Kasumi-1 (cell line): Measurements from ENCODE around the gene SP6.

Experiments
- DNase-seq, 2 experiments: peaks; one replicate each; lab custom pipeline; 2025; lab: John Stamatoyannopoulos, UW

The SP6 gene

DNA sequence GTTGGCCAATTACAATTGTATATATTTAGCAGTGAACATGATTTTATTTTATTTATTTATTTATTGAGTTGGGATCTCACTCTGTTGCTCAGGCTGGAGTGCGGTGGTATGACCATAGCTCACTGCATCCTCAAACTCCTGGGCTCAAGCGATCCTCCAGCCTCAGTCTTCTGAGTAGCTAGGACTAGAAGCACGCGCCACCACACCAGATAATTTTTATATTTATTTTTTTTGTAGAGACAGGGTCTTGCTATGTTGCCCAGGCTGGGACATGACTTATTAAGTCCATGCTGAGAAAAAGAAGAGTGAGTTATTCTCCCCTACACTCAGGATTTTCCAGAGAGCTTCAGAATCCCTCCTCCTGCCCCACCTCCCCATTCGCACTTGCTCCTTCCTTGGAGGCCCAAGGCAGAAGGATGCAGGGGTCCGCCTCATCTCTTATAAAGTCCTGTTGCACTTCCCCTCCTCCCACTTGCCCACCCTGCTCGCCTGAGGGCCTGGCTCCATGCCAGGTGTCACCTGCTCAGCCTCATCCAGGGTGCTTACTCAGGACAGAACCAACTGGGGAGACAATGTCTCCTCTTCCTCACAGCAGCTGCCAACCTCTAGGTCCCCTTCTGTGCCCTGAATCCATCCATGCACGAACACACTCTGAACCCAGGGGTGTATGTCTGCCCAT is 29.0 kb upstream of the SP6 start:
- no peak for DNase-seq

DNA sequence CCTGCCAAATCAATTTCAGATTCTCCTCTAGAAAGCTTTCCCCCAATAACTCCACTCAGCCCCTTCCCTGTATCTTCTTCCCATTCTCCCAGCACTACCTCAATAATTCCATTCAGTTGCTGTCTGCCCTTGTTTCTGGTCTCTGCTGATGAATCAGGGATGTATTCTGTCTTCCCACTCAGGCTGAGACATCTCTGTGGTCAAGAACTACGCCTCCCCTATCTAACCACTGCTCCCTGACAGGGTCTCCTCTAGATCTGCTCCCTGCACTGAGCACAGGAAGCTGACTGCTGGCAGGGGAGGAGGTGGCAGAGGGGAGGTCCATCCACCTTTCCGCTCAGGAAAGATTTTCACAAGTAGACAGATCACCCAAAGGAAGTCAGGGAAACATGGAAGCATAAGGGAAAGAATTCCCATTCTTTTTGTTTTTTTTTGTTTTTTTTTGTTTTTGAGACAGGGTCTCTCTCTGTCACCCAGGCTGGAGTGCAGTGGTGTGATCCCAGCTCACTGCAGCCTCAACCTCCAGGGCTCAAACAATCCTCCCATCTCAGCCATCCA is 28.1 kb upstream of the SP6 start:
- DNase-seq, result peak; percentile 23 to 31

DNA sequence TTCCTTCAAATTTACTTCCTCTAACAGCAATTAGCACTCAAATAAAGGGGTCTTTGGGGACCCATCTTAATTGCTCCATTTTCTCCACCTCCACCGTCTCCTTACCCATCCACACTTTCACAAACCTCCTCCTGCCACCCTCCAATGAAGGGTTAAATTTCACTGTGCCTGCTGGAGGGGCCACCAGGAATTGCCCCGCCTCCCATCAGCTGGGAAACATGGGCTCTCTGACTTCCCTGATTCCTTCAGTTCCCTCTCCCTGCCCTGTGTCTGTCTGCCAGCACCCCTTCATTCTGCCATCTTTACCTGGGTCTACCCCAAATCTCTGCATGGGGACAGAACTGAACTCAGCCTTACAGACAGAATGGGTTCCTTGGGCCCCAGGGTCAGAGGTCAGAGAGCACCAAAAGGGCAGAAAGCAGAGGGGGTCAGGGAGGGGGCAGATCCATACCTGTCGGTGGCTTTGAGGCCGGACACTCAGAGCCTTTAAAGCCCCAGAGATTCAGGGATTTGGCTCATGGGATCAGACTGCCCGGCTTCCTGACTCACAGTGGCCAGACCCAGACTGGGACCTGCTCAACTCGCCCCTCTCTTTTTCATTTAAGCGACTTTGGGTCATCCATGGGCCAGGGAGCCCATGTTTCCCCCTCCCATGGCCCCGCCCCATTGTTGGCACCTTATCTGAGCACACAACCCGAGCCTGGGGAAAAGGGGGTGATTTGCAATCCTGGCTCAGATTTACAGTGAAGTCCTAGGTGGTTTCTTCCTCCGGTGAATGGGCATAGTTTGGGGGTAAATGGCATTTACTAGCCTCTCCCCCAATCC is 27.5 kb upstream of the SP6 start:
- DNase-seq, result no peak

DNA sequence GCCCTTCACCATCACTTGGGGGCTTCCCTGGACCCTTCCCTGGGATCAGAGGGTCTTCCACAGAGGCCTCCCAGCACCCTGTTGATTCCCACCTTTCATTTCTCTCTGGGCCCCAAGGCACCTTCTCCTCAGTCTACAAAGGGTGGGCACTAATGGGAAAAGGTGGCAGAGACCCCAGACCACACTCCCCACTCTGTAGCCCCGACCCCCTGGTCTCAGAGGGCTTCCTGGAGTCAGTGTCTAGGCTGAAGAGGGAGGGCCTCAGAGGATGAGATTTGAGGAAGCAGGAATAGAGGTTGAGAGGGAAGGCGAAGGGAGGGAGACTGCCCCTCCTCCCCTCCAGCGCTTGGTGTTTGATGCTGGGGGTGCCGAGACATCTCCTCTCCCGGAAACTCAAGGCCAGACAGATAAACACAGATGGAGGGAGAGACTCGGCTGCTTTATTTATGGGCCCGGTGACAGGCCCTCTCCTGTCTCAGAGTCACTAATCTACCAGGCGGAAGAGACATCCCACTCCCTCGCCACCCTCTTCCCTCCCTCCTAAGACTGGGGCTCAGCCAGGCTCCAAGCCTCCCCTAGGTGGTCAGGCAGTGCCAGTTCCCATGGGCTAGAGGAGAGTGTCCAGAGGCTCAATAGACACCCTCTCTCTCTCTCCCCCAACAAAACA is 26.5 kb upstream of the SP6 start:
- DNase-seq, result no peak

DNA sequence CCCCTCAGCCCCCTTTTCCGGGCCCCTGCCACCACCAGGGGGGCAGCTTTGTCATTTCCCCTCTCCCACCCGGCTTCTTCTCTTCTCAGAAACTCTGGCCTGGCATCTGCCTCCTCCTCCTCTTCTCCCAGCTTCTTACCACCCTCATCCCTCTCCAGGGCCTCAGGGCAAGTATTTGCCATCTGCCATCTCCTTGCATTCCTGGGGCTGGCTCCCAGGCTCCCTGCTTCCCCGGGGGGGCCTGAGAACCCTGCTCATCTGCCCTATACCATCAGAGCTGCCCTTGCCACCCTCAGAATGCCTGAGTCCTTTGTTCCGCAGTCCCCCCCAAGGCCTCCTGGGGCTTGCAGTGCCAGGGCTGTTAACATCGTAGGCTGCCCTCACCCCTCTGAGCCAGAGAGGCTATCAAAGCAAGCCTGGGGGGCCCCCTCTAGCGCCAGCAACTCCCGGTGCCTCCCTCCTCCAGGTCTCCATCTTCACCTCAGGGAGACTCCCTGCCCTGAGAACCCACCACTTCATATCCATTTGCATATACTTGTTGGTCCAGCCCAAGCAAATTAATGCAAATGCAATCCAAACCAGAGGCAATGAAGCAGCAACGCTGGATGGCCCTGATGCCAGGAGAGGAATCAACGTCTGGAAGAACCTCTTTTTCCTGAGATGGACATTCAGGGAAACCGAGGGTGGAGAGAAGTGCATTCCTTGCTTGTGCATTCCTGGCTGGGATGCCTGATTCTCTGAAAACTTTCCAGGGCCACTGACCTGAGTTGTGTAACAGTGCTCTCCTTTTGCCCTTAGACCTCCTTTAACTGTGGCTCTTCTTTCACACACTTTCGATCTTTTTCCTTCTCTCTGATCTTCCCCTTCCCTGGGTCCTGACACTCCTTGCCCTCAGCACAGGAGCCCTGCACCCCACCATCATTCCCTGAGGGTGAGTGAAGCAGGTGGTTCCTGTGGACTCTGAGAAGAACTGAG is 24.3 kb upstream of the SP6 start:
- no peak for DNase-seq

DNA sequence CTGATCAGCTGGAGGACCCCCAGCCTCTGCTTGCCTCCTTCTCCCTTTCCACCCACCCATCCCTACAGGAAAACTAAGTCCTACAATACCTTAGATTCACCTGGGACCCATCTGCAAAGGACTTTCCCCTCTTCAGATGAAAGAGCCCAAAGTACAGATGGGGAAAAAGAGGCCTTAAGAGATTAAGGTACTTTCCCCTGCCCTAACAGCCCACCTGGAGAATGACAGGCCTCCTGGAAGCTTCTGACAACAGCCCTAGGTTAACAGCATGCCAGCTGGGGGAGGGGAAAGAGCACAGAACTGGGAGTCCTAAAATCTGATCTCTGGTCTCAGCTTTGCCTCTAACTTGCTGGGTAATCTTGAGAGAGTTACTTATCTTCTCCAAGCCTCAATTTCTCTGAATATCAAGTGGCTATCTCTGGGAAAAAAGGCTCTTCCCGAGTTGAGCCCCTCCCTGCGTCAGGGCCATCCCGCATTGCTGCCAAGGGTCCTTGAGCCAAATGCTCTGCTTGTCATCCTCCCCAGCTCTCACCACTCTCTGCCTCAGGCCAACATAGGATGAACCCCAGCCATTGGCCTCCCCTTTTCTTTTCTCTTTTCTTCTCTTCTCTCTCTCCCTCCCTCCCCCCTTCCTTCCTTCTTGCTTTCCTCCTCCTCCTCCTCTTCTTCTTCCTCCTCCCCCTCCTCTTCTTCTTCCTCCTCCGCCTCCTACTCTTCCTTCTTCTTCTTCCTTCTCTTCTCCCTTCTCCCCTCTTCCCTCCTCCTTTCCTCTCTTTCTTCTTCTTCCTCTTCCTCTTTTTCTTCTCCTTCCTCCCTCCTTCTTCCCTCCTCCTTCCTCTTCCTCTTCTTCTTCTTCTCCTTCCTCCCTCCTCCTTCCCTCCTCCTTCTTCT is 22.5 kb upstream of the SP6 start:
- no peak for DNase-seq

DNA sequence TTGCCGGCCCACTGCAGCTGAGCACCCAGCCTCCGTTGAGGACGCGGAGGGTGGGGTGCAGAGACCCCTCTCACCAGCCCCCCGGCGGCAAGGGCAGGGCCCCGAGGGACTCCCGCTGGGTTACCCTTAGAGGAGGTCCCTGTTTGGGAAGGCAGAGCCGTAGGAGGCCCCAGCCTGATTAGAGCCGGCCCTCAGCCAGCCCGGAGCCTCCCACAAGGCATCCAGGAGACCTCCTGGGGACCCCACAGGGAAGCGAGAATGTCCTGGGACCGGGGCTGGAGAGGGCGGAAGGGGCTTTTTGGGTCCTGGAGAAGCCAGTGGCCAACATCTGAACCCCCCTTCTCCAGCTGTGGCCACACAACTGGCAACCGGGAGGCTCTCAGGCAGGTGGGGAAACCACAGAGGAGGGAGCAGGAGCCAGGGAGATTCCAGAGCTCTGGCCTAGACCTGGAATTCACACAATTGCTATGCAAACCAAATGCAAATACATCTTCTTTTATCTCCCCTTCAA is 21.7 kb upstream of the SP6 start:
- DNase-seq, result no peak

DNA sequence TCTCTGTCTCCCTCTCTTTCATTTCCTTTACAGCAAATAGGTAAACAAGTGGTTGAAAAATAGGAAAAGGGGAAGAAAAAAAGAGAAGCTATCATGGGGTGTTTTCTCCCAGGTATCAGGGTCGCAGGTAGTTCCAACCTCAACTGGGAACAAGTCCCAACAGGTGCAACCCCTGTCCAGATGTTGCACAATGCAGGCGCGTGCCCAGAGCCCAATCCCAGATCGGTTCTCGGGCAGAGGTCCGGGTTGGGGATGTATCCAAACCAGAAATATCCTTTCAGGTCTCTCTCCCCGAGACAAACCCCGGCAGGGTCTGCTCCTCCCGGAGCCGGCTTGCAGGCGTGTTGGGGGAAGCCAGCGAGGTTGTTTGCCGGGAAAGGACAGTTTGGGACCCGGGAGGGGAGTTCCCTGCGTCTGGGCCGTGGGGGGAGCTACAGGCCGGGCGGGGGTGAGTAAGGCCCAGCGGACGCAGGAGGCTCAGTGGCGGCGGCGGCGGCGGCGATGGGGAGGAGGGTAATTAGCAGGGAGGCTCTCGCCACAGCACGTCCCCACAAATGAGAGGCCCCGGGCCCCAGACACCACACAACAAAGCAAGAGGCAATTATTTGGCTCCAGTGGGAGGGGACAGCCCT is 21.2 kb upstream of the SP6 start:
- no peak for DNase-seq

DNA sequence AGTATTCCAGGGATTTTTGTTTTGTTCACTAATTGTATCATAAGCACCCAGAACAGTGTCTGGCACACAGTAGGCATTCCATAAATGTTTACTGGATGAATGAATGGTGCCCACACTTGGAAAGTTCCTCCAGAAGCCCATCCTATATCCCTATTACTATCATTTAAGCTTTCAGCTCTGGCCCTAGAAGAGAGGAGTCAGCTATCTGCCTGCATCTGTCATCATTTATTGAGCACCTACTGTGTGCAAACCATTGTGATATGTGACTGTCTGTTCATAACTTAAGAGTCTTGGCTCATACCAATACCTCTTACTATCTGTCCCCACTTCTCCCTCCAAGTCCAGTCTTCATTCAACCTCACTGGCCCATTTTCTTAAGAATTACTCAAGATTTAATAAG is 20.1 kb upstream of the SP6 start:
- no peak for DNase-seq

DNA sequence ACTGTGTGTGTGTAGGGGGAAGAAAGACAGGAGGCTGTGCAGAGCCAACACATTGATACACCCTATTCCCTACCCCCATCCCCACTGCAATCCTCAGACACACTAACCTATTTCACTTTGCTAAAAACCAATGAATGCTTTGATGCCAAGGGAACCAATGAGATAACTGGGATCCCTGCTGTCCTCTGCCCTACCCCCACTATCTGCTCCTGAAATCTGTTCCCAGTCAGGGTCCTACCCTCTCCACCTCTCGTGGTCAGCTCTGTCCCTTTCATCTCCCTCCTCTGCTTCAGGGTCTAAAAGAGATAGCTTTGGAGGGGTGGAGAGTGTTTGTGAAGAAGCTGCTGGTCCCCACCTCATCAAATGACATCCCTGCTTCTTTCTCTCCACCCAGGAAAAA is 19.1 kb upstream of the SP6 start:
- DNase-seq, result no peak

DNA sequence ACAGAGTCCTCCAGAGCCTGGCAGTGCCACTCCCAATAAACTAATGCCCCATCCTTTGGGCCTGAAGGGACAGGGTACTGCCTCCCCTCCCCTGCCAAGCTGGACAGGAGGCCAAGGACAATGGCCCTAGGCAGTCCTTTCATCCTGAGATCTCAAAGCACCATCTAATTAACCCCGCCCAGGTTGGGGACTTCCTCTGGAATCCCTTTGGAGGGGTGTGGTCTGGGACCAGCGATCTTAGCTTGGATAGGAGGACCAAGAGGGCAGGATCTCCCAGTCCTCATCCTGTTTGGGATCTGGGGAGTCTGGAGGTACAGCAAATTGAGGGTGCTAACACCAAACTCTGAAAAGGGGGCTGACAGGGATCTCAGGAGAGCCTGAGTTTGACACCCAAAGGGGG is 18.2 kb upstream of the SP6 start:
- DNase-seq, result no peak

DNA sequence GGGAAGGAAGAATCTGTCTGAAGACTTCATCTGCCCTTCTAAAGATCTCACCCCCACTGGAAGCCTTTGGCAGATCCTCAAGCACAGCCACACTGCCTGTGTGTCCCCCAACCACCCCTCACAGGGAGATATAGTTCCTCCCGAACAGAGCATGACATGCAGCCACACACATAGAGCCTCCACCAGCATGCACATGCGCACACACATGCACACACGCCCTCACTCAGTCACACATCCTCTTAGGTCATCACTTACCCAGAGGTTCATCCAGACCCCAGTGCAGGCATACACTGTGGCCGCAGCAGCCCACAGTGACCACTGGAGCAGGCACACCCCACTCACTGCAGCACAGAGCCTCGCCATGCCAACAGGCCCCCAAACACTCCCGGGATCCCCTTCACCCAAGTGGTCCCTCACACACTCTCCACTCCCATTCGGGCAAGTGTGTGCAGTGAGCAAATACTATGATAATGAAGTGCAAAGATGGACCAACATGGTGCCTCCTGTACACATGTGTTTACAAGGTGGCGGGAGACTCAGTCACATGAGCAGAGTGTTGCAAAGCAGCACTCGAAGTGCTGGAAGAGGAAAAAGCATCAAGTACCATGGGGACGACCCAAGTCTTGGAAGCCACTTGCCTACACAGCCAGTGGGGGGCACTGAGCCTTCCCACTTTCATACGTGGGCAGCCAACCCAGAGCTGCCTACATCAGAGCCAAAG is 17.0 kb upstream of the SP6 start:
- DNase-seq, result no peak

DNA sequence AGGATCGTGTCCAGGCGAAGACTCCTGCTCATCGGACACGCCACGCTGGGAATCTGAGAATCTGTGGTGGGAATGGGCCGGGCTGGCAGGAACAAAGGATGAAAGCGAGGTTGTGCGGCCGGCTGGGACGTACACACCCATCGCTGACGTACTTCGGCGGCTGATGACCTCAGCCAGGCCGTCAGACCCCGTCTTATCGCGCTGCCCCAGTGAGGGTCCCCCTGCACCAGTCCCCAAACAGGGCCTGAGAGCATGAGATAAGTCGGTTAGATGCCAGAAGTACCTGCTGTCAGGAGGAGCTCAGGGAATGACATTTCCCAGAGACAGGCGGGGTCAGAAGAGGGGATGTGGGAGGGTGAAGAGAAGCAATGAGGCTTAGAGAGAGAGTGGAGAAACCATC is 16.0 kb upstream of the SP6 start:
- DNase-seq, result no peak

DNA sequence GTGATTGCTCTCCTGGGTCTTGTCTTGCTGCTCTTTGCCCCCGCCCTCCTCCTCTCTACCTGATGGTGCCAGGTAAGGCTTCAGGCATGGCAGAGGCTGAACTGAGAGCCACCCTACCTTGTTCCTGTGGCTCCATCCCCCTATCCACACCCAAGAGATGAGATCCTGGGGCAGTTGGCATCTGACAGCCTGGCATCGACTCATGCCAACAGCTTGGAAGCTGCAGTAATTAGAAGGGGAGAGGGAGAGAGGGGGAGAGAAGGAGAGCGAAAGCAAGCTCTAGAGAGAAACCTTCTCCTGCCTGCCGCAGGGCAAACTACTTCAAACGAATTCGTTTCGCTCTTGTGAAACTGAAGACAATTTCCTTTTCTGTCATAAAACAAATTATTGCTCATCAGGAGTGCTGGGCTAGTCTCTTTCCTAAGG is 13.8 kb upstream of the SP6 start:
- no peak for DNase-seq

DNA sequence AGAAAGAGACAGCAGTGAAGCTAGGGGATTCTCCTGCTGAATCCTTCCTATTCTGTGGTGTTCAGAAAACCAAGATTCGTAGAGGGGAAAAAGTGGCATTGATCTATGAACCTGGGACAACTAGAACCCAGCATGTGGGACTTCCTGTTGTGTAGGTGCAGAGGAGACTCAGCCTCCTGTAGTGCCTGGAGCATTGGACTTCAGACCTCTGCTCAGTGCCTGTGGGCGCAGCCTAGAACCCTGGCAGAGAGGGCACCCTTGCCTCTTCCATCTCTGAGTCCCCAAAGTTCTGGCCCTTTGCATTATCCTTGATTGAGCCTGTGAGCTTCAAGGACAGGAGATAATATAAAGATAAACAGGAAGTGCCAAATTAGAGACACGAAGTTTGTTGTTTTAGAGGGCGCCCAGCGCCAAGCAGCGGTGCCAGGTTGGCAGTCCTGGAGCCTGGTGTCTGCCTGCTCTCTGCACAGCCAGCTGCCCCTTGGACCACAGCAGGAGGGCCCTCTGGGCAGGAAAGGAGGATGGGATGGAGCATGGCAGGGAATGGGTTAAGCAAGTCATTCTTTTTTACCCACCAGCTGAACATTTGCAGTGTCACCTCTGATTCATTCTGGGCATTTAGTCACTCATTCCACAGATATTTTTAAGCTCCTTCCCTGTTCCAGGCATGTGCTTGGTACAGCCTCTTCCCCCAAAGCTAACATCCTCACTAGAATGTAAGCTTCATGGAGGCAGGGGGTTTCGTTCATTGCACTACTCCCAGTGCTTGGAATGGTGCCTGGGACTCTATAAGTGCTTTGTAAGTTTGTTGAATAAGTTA is 11.9 kb upstream of the SP6 start:
- no peak for DNase-seq

DNA sequence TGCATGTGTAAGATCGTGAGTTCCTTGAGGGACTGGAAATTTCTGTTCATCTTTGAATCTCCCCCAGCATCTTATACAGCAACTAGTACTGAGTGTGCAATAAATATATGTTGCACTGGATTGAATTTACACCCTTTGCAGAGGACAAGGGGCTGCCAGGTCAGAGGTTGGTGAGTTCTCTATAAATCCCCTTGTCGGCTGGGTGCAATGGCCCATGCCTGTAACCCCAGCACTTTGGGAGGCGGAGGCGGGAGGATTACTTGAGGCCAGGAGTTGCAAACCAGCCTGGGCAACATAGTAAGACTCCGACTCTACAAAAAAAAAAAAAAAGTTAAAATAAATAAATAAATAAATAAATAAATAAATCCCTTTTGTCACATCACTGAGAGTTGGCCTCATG is 9.4 kb upstream of the SP6 start:
- DNase-seq, result no peak

DNA sequence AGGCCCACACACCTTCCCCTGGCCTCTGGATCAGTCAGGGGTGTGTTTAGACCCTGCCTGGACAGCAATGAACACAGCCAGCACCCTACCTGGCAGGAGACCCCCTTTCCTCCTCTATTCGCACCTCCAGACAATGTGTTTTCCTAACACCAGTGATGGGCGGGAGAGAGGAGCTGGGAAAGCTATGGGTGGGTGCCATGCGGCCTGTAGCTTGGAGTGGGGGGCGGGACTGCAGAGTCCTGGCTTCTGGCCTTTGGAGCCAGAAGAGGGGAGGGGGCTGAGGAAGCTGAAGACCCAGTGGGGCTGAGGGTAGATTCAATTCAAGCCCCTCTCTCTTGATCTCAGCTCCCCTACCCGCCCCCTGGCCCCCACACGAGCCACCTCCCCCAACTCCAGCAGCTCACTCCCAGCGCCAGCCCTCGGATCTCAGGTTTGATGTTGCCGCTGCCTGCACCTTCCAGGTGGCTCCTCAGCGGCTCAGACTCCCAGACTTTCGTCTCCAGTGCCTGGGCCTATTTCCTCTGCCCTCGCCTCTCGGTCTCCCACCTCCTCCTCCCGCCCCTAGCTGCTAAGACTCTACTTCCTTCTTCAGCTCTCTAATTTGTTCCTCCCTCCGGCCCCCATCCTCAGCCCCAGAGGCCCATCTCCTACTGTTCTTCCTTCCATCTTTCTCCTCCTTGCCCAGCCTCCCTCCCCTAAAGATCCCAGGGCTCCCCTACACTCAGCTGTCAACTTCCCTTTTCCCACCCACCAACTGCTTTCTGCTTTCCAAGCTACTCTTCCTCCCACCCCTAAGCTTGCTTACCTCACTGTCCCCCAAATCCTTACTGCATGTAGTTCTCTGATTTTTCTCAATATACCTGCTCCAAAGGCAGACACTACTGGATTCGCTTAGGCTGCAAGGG is 6.8 kb upstream of the SP6 start:
- DNase-seq, result peak; percentile 70 to 76
